Measurements from ENCODE around the gene HDGF. TPM values are rescaled to one million over a fixed set of nuclear protein-coding genes. Genes with fewer than 3 reads are reported as not detected.
A peak's percentile ranks its signal among the peaks of the same experiment; 100 is the strongest.

HDGF gene
- total RNA-seq, 1 donor from 2014 or later = 374 TPM

DNA sequence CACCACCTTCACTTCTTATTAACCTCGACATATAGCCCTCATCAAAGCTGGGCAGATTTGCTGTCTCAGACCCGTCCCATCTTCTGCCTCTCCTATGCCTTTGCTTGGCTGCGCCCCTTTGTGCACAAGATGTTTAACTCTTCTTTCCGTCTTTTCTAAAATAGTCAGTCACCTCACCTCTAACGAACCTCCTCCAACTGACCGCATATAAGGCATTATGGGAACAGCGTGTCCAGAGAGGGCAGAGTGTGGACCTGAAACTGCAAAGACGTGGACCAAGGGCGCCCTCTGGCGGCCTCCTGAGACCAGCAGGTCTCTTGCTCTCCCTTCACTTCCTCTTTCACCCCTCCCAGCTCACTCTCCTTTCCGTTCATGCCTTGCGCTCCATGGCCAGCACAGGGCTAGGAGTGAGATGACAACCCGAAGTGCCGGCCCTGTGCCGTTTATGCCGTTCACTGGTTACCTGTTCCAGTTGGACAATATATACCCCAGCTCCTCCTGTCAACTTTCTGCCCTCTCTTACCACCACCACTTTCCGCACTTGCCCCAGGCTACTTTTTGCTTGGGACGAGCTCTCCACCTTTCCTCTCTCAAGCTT is 25.7 kb downstream of the HDGF start:
- Mint-ChIP-seq H3K4me1 (ENCODE audit: low read depth) (peaks cover 34% of the 10 kb centered on the region), H3K27ac (no peak overlapping the region), H3K4me3 (no peak overlapping the region), H3K27me3 (ENCODE audit: insufficient read depth) (no peaks in the 10 kb centered on the region), H3K36me3 (ENCODE audit: low read depth) (peaks cover 28% of the 10 kb centered on the region), H3K9me3 (no peaks in the 10 kb centered on the region)
- peak; percentile 75 for DNase-seq (ENCODE audit: low spot score)
- intact Hi-C loops (cut with micrococcal nuclease) = loop anchor here (1.0 to 5.0 kb wide), 8 partner anchors 19 to 223 kb away; partner anchors contain the start of genes INSRR, MEF2D and NAXE

DNA sequence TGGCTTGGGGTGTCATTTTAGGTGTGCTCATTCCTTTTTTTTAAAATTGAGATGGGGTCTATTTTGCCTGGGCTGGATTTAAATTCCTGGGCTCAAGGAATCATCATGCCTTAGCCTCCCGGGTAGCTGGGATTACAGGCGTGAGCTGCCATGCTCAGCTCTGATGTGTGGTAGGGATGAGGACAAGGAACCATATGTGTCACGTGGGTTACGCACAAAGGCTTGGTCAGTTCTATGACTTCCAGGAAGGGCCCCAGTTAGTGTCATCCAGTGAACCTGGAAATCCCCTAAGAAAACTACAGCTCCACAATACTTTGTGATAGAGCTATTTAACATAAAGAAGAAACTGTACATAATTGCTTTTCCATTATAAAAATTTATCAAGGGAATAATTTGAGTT is 29.9 kb downstream of the HDGF start:
- Mint-ChIP-seq H3K9me3 (no peaks in the 10 kb centered on the region), H3K4me3 (no peak overlapping the region), H3K36me3 (ENCODE audit: low read depth) (peaks cover 35% of the 10 kb centered on the region), H3K4me1 (ENCODE audit: low read depth) (peaks cover 23% of the 10 kb centered on the region), H3K27me3 (ENCODE audit: insufficient read depth) (no peaks in the 10 kb centered on the region), H3K27ac (peak overlapping the region; percentile 68)
- intact Hi-C loops (cut with micrococcal nuclease) = loop anchor here (1.0 kb wide), 1 partner anchor 32 kb away; no protein-coding TSS in a partner anchor
- DNase-seq (ENCODE audit: low spot score) = no peak

DNA sequence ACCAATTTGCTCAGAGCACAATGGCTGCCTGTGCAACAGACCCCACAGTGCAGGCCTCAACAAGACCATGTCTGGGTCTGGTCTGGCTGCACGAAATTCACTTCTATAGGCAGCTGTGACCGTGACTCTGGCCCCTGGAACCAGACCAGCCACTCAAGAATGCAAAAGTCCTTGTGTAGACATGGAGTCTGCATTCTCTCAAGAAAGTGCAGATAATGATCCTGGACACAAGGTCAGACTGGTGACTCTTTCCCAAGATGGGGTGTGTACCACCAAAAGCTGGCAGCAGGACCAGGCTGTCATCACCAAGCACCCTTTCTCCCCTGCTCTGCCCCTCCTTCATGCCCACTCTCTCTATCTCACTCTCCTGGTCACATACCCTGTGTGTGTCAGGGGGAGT is 30.3 kb downstream of the HDGF start:
- DNase-seq (ENCODE audit: low spot score) = no peak
- Mint-ChIP-seq H3K4me1 (ENCODE audit: low read depth) (peaks cover 23% of the 10 kb centered on the region), H3K27ac (peak overlapping the region; percentile 68), H3K27me3 (ENCODE audit: insufficient read depth) (no peaks in the 10 kb centered on the region), H3K4me3 (no peak overlapping the region), H3K36me3 (ENCODE audit: low read depth) (peaks cover 36% of the 10 kb centered on the region), H3K9me3 (no peaks in the 10 kb centered on the region)
- intact Hi-C loops (cut with micrococcal nuclease) = loop anchor here (1.0 kb wide), 1 partner anchor 32 kb away; no protein-coding TSS in a partner anchor

DNA sequence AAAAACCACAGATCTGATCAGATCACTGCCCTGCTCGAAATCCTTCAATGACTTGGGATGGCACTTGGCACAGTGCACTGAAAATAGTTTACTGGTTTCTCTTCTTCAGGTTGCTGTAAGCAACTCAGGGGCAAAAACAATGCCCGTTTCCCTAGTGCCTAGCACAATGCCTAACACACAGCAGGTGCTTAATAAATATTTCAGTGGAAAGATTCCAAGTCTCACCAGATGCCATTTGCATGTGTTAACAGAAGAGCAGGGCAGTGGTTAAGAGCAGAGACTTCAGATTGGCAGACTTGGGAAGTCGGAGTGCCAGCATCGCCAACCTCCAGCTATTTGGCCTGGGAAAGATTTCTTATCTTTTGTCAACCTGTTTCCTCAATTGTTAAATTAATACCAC is 34.1 kb downstream of the HDGF start:
- intact Hi-C loops (cut with micrococcal nuclease) = no loop called here
- no peak overlapping the region for H3K27ac Mint-ChIP-seq
- peaks cover 18% of the 10 kb centered on the region for H3K36me3 Mint-ChIP-seq (ENCODE audit: low read depth)
- H3K27me3 Mint-ChIP-seq (ENCODE audit: insufficient read depth) = no peaks in the 10 kb centered on the region
- DNase-seq (ENCODE audit: low spot score) = no peak
- no peak overlapping the region for H3K4me3 Mint-ChIP-seq
- H3K9me3 Mint-ChIP-seq = no peaks in the 10 kb centered on the region
- H3K4me1 Mint-ChIP-seq (ENCODE audit: low read depth) = peaks cover 6% of the 10 kb centered on the region

DNA sequence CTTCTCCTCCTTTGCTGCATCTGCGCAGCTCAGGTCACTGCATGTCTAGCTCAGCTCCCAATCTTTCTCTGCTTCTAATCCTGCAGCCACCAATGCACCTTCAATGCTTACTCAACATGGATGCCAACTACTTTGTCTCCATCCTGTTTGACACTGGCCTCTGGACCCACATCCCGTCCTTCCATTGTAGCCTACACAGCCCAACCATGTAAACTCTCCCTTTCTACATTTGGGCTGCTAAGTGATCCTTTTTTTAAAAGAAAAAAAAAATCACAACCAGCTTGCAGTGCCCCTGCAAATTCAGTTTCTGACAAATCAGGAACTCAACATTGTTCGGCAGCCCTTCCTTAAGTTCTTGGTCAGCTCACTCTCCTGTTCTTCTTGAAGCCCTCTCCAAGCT is 36.6 kb downstream of the HDGF start:
- Mint-ChIP-seq H3K4me1 (ENCODE audit: low read depth) (no peaks in the 10 kb centered on the region), H3K27ac (no peak overlapping the region), H3K36me3 (ENCODE audit: low read depth) (peaks cover 10% of the 10 kb centered on the region), H3K4me3 (no peak overlapping the region), H3K9me3 (no peaks in the 10 kb centered on the region), H3K27me3 (ENCODE audit: insufficient read depth) (no peaks in the 10 kb centered on the region)
- no peak for DNase-seq (ENCODE audit: low spot score)
- intact Hi-C loops (cut with micrococcal nuclease) = no loop called here

DNA sequence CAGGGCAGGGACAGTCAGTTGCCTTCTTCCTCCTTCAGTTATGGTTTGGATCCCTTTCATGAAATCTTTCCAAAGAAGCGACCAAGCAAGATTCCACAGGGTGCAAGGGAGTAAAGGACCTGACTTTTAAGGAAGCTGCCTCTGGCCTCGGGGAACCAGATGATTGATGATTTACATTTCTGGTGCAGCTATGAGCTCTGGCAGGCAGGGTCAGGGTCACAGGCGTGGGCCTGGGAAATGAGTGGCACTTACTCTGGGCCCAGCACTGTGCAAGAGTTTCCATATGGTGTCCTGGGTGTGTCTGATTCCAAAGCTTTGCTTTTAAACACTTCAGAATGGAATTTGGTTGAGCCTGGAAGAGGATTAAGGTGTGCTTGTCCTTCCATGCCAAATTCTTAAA is 38.8 kb downstream of the HDGF start:
- DNase-seq (ENCODE audit: low spot score) = no peak
- H3K36me3 Mint-ChIP-seq (ENCODE audit: low read depth) = peaks cover 9% of the 10 kb centered on the region
- H3K4me1 Mint-ChIP-seq (ENCODE audit: low read depth) = no peaks in the 10 kb centered on the region
- no peaks in the 10 kb centered on the region for H3K9me3 Mint-ChIP-seq
- intact Hi-C loops (cut with micrococcal nuclease) = no loop called here
- H3K27ac Mint-ChIP-seq = no peak overlapping the region
- peaks cover 7% of the 10 kb centered on the region for H3K27me3 Mint-ChIP-seq (ENCODE audit: insufficient read depth)
- H3K4me3 Mint-ChIP-seq = no peak overlapping the region

DNA sequence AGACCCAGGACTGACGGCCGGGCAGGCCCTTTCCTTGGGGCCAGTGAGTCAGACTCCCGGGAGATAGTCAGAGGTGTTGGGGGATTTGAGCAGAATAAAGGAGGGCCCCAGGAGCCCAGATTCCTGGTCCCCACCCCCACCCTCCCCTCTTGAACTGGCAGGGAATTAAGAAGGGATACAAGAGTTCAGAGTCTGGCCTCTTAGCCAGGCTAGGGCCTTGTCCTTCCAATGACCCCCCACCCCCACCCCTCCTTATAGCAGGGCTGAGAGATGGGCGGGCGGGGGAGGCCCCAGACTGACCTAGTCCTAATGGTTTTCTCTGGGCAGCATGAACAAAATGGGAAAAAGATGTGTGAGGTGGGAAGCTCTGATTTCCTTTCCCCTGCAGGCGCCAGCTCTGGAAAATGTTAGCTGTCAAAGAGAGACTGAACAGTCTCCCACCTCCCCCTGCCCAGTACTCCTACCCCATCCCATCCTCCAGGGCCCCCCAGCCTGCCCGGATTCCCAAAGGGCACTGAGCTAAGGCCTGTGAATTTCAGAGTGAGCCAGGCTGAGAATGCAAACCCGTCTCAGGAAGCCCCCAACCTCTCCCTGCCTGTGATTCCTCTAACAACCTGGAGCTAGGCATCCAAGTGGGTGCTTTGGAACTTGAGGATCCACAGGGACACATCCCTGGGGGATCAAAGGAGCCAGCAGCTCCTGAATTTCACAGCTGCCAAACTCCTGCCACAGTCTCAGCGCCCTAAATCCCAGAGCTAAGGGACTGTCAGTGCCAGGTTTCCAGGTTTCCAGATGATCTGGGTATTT is 40.3 kb downstream of the HDGF start:
- Mint-ChIP-seq H3K36me3 (ENCODE audit: low read depth) (peaks cover 2% of the 10 kb centered on the region), H3K27me3 (ENCODE audit: insufficient read depth) (peaks cover 12% of the 10 kb centered on the region), H3K9me3 (no peaks in the 10 kb centered on the region), H3K4me3 (no peak overlapping the region), H3K4me1 (ENCODE audit: low read depth) (peaks cover 8% of the 10 kb centered on the region), H3K27ac (no peak overlapping the region)
- intact Hi-C loops (cut with micrococcal nuclease) = no loop called here
- DNase-seq (ENCODE audit: low spot score) = no peak

DNA sequence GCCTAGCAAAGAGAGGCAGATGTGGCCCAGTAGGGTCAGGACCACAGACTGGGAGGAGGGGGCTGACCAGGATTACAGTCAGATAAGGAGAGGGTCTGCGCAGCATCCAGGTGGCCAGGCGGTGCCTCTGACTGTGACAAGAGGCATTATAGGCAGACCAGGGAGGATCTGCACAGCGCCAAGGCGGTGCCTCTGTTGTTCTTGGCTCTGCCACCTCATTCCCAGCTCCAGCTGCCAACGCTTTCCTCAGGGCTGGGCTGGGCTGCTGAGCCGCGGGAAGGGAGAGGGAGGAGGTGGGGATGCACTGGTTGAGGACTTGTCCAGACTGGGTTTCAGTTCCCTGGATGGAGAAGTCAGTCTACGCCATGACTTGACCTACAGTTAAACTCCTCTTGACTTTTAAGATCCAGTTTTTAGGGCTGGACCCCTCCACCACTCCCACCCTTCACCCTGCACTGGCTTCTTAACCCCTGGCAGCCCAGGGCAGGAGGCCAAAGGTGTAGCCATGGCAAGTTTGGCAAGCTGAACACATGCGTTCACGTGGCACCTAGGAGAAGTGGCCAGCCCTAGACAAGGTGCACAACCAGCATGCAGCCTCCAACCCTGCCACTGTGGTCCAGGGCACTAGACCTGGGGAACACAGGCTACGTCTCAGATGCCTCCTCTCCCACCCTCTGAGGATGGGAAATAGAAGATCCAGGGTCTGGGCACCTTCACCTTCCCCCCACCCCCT is 41.6 kb downstream of the HDGF start:
- Mint-ChIP-seq H3K27ac (no peak overlapping the region), H3K9me3 (no peaks in the 10 kb centered on the region), H3K27me3 (ENCODE audit: insufficient read depth) (peaks cover 23% of the 10 kb centered on the region), H3K4me3 (no peak overlapping the region), H3K4me1 (ENCODE audit: low read depth) (peaks cover 15% of the 10 kb centered on the region), H3K36me3 (ENCODE audit: low read depth) (no peaks in the 10 kb centered on the region)
- no peak for DNase-seq (ENCODE audit: low spot score)
- intact Hi-C loops (cut with micrococcal nuclease) = loop anchor here (5.0 kb wide), 2 partner anchors 88 to 217 kb away; no protein-coding TSS in a partner anchor

DNA sequence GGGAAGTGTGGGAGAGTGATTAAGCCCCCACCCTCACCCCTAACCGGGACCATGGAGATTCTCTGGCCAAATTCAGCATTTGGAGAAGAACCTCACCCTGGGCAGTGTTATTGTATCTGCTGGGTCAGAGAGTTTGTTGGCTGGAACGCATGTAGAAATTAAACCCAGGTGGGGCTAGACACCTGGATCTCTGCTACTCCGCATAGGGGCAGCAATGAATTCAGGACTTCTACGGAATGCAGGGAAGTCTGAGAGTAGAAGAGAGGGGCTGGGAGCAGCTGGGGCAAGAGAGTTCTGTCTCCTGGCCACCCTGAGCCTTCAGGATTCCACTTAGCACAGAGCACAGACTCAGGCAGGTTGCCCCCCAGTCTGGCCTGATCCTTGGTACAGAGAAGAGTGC is 42.4 kb downstream of the HDGF start:
- intact Hi-C loops (cut with micrococcal nuclease) = loop anchor here (5.0 kb wide), 2 partner anchors 87 to 218 kb away; no protein-coding TSS in a partner anchor
- Mint-ChIP-seq H3K4me1 (ENCODE audit: low read depth) (peaks cover 22% of the 10 kb centered on the region), H3K27me3 (ENCODE audit: insufficient read depth) (peaks cover 29% of the 10 kb centered on the region), H3K27ac (no peak overlapping the region), H3K36me3 (ENCODE audit: low read depth) (no peaks in the 10 kb centered on the region), H3K4me3 (no peak overlapping the region), H3K9me3 (no peaks in the 10 kb centered on the region)
- DNase-seq (ENCODE audit: low spot score) = no peak

DNA sequence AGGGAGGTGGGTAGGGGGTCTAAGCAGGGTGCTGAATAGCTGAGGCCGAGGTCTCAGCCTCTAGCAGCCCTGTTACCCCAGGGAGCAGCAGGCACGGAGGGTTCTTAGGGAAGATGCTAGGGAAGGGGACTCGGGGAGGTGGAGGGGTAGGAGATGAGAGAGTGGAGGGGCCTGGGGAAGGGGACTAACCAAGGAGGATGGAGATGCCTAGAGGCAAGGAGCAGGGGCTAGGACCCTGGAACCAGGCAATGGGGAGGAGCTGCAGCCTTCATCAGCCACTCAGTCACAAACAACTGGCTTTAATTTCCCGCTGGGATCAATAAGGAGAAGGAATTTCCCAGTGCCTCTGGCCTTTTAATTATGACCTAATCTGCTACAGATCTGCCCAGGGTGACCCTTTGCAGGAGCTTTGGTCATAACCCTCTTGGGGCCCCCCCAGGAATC is 43.2 kb downstream of the HDGF start:
- Mint-ChIP-seq H3K9me3 (no peaks in the 10 kb centered on the region), H3K36me3 (ENCODE audit: low read depth) (no peaks in the 10 kb centered on the region), H3K27me3 (ENCODE audit: insufficient read depth) (peaks cover 37% of the 10 kb centered on the region), H3K27ac (no peak overlapping the region), H3K4me3 (no peak overlapping the region), H3K4me1 (ENCODE audit: low read depth) (peaks cover 23% of the 10 kb centered on the region)
- intact Hi-C loops (cut with micrococcal nuclease) = loop anchor here (5.0 kb wide), 2 partner anchors 86 to 219 kb away; no protein-coding TSS in a partner anchor
- DNase-seq (ENCODE audit: low spot score) = no peak

DNA sequence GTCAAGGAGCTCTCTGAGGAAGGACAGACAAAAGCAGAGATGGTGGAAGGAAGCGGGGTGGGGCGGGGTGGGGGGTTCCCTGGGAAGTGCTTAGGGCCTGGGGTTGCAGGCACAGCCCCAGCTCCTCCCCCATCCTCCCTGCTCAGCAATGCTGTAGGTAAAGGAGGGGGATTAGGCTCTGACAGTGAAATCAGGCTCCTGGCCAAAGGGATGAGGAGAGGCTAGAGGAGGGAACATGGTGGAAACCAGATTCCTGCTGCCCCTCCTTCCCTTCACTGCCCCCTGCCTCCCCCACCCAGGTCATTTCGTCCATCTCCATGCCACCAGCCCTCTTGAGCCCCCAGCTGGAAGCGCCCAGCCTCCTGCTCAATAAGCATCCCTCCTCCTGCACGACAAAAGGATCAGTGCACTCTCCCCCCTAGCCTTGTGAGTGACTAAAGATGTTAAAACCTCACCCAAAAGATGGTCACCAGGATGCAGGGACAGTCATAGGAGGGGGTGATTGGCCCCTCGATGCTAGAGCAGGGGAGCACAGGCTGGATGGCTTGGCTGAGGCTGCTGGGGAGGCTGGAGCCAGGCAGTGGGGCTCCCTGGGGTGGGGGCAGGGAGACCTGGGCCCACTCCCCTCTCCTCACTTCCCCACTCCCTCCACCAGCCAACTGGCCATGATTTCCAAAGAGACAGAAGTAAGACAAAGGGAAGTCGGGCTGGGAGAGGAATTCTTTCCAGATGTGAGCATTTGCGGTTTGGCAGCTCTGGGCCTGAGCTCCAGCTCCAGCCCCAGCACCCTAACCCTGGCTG is 43.9 kb downstream of the HDGF start:
- H3K9me3 Mint-ChIP-seq = no peaks in the 10 kb centered on the region
- no peaks in the 10 kb centered on the region for H3K36me3 Mint-ChIP-seq (ENCODE audit: low read depth)
- H3K27ac Mint-ChIP-seq = no peak overlapping the region
- no peak for DNase-seq (ENCODE audit: low spot score)
- H3K4me3 Mint-ChIP-seq = no peak overlapping the region
- H3K27me3 Mint-ChIP-seq (ENCODE audit: insufficient read depth) = peaks cover 39% of the 10 kb centered on the region
- intact Hi-C loops (cut with micrococcal nuclease) = loop anchor here (2.0 to 5.0 kb wide), 3 partner anchors 19 to 220 kb away; no protein-coding TSS in a partner anchor
- H3K4me1 Mint-ChIP-seq (ENCODE audit: low read depth) = peaks cover 23% of the 10 kb centered on the region

Data from activated T-helper 1 cell treated with anti-CD3 and anti-CD28 coated beads, Interleukin-12 subunit alpha, Interleukin-12 subunit beta, Interleukin-2, Interleukin-4 antibody, amounts not matched to agents 30 ng/mL and 10 ng/mL and 1 ng/mL, durations not matched to agents 14 hours and 24 hours and 36 hours (primary cell).